EH (cell line): Measurements from ENCODE around the gene TUBA4A.
"Not testable (repeated sequence)": the region's sequence is repeated elsewhere in the genome, so short reads cannot be mapped to it uniquely, and the experiment has no call there.

Experiments used
- DNase-seq: peaks from one replicate; pipeline ENCODE4 v3.0.0-alpha.2; 2015; ENCODE audit warnings: low read depth

The TUBA4A gene

DNA sequence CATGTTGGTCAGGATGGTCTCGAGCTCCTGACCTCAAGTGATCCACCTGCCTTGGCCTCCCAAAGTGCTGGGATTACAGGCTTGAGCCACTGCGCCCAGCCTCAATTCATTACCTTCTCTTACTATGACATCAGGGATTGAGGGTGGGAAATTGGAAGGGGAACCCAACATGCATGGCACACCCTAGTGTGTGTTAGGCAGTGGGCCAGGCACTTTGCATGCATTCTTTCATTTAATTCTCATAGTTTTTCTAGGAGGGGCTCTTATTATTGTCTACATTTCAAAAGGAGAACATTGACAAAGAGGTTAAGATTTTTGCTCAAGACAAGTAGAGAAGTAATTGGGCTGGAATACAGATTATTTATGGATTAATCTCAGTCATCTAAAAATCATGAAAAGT lies 14.6 kb upstream of the TUBA4A start:
- no peak for DNase-seq

DNA sequence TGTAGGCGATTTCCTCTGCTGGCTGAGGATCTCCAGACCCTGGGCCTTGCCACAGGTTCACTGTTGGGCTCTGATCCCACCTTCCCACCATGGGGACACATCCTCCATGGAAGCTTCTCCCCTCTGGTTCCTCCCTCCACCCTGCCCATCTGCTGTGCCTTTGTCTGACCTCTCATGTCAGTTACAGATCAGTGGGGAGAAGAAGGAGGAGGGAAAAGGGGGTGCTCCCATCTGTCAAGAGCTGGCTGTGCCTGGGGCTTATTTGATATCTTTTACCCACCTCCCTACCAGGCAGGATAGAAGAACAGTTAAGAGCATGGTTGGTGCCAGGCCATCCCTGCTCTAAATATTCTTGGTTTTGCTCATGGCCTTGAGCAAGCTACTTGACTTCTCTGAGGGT lies 13.2 kb upstream of the TUBA4A start:
- no peak for DNase-seq

DNA sequence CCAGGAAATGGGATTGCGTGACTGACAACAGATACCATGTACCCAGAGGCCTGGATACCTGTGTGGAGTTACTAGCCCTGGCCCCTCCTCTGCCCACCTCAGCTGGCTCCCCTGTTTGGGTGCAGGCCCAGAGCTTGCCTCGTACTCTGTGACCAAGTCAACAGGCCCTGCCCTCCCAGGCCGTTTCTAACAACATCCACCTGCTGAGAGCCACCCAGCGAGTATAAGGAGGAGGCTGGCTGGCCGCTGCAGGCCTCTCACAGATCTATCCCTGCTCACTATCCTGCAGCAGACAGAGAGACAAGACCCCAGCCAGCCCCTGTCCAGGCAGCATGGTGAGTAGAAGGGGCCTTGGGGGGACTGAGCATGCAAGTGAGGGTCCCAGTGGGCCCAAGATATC lies 12.5 kb upstream of the TUBA4A start:
- no peak for DNase-seq

DNA sequence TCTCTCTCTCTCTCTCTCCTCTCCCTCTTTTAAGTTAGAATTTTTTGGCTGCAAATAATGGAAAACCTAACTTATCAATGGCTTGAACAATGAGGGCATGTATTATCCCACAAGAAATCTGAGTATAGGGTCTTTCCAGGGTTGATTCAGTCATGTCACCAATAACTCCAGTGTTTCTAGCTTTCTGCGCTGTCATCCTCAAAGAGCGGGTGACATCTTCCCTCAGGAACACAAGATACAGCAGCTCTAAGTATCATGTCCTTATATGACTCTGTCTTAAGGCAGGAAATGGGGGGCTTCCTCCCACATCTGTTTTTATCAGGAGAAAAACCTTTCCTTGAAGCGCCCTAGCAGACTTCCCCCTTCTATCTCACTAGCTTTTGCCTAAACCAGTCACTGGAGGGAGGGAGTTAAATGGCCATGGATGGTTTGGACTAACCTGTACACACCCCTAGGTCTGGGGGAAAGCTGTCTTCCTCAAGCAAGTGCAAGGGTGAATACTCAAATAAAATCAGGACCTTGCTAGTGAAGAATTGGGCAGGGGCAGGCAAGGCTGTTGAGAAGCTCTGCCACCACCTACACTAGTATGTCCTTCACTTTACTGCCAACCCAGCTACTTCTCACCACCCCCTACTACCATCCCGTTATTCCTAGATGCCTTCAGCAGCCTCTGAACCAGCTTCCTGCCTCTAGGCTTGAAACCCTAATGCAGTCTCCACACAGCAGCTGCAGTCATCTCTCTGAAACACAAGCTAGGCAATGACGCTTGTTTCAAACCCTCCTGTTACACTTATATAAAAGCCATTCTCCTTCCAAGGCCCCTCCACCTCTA lies 7.5 kb upstream of the TUBA4A start:
- no peak for DNase-seq

DNA sequence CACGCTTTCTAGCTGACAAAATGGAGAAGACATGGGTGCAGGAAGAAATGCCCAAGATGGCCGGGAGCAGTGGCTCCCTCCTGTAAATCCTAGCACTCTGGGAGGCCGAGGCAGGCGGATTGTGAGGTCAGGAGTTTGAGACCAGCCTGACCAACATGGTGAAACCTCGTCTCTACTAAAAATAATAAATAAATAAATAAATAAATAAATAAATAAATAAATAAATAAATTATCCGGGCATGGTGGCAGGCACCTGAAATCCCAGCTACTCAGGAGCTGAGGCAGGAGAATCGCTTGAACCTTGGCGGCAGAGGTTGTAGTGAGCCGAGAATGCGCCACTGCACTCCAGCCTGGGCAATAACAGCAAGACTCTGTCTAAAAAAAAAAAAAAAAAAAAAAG lies 5.2 kb upstream of the TUBA4A start:
- not testable (repeated sequence) for DNase-seq

DNA sequence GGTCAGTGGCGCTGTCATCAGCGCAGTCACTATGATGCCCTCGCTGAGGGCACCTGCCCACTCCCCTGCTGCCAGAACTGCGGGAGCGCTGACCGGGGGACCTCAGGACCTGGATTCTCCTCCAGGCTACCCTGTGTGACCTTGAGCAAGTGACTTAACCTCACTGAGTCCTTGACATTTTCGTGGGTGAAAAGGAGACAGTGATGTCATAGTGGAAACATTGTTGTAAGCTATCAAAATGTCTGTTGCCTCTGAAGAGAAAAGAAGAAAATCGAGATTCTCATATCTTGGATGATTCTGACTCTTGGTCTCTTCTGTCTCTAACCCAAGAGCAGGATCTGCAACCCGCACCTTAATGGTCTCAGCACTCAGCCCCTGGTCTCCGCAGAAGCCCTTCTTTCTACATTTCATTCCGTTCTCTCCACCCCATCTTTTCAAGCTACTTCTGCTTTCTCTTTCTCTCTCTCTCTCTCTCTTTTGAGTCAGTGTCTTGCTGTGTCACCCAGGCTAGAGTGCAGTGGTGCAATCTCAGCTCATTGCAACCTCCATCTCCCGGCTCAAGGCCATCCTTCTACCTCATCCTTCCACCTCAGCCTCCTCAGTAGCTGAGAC lies 978 bp upstream of the TUBA4A start:
- DNase-seq = peak; percentile 15

DNA sequence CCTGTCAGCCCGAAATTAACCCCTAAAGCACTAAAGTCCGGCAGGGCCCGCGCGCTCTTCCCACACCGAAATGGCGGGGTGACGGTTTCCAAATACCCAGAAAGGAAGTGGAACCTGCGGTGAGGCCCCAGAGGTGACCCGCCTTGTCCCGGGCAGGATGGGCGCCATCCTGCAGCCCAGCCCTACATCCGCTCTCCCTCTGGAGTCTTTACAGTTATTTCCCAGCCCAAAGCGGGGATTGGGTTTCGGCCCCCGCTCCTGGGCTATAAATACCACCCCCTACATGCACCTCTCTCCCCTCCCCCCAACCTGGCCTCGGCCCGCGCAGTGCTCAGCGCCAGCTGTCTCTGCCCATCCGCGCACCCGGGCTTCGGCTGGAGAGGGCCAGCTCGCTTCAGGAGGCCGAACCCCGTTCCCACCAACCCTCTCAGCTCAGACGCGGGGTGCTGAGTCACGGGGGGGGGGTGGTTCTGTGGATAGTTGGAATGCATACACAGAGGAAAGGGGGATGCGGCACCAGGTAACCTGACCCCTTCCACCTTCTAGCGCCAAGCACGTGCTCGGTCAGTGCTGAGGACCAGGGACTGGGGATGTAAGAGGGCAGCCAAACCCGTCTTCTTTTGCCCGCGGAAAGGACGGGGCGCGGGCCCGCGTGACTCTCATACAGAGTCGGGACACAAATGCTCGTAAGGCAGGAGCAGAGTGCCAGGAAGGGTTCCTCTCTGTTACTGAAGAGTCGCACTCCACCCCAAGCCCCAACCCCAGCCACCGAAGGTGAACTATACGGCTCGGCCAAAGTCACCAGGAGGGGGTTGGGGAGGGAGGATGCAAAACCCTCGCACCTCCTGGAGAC lies 592 bp downstream of the TUBA4A start, which contains the start of gene TUBA4B:
Gene TUBA4B (plus strand): TSS at position 344 of the 853 bp plus-strand sequence. CDS start 165 bp downstream, at position 509.
- DNase-seq = peak; percentile 44

DNA sequence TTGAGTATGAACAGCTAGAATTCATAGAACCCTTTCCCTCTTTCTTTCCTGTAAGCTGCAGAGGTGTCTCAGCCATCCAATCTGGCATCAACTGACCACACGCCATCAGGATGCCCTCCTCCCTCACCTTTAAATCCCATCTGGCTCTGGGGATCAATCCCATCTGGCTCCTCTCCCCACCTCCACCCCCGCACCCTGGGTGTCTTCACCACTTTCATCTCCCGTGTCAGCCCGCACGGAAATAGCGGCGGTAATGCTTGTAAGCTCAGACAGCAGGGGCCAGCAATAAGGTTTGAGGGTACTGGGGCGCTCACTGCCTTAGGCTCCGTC lies 1.2 kb downstream of the TUBA4A start:
- no peak for DNase-seq

DNA sequence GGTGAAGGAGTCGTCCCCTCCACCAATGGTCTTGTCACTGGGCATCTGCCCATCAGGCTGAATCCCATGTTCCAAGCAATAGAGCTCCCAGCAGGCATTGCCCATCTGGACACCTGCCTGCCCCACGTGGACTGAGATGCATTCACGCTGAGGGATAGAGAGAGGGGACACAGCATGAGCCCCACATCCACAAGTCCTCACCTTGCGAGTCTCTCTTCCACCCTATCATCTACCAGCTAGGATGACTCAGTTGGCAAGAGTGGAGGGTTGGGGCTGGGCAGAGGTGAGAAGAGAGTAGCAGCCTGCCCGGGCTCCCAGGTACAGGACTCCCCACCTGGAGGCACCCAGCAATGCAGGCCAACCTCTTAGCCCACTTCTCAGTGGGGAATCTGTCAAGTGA lies 1.6 kb downstream of the TUBA4A start:
- DNase-seq = no peak

DNA sequence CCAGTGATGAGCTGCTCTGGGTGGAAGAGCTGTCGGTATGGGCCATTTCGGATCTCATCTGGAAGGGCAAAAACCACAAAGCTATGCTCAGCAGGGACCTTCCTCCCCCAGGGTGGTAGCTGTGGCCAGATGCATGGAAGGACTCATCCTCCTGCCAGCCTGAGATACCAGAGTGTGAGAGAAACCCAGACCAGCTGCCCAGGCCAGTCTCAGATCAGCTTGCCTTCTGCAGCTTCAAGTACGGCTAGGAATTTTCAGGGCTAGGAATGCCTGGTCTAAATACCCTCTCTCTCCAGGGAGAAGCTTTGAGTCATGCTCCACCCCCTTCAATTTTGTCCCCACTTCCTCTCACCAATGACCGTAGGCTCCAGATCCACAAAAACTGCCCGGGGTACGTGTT lies 2.1 kb downstream of the TUBA4A start:
- DNase-seq = peak; percentile 47

DNA sequence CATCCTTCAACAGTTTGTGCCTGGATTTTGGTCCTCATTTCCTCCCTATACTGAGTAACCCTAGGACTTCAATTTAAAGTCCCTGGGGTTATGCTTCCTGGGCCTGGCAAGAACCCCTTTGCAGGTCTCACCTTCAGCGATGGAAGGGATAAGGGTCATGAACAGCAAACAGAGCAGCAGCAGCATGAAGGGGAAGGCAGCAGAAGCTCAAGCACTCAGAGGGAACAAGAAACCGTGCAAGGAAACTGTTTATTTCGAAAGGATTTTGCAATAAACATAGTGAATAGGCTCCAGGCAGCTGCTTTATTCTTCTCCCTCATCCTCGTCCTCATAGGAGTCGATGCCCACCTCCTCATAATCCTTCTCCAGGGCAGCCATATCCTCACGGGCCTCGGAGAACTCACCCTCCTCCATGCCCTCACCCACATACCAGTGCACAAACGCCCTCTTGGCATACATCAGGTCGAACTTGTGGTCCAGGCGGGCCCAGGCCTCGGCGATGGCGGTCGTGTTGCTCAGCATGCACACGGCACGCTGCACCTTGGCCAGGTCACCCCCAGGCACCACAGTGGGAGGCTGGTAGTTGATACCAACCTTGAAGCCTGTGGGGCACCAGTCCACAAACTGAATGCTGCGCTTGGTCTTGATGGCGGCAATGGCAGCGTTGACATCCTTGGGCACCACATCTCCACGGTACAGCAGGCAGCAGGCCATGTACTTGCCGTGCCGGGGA lies 3.5 kb downstream of the TUBA4A start:
- DNase-seq = no peak

DNA sequence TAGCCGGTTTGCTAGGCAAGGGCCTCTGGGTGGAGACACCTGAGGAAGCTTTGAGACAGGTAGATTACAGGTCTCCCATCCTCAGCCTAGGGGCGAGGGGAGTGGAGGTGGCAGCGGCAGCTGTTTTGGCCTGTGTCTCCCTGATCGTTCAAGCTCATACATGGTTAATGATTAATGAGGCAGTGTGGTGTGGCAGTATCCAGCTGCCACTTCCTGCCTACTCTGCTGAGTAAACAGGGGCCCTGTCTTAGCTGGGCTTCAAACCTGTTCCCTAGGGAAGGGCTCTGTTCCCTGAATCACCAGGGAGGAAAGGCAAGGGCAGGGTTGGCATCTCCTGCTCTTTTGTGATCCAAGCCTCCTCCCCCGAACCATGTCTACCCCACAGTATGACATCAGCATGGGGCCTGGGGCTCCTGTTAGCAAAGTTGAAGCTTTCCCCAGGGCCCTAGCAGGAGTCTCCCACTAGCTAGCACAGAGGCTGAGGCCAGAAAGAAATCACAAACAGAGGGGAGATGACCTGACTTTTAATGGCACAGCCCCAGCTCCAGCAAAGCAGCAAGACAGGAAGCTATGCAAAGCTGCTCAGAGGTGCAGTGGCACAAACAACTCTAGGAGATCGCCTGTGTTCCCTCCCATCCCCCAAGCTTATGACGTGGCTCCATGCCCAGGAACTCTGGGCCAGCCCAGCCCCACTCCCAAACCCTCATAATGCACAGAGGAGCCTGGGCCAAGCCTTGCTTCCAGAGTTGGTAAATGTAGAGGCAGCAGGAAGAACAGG lies 4.3 kb downstream of the TUBA4A start:
- DNase-seq = peak; percentile 86

DNA sequence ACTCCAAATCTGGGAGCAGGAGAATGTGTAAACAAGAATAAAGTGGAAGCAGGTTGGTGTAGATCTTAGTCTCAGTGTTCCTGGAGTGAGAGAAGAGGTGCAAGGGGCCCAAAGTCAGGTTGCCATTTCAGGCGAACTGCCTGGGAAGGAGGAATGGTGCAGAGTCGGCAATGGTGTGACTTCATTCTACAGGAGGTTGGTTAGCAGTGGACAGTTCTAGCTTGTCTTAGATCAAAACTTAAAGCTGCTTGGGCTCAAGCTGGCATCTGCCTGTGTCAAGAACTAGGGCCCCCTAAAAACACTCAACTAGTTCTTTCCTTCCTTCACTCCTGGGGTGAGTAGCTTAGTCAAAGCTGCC lies 4.9 kb downstream of the TUBA4A start:
- DNase-seq = no peak

DNA sequence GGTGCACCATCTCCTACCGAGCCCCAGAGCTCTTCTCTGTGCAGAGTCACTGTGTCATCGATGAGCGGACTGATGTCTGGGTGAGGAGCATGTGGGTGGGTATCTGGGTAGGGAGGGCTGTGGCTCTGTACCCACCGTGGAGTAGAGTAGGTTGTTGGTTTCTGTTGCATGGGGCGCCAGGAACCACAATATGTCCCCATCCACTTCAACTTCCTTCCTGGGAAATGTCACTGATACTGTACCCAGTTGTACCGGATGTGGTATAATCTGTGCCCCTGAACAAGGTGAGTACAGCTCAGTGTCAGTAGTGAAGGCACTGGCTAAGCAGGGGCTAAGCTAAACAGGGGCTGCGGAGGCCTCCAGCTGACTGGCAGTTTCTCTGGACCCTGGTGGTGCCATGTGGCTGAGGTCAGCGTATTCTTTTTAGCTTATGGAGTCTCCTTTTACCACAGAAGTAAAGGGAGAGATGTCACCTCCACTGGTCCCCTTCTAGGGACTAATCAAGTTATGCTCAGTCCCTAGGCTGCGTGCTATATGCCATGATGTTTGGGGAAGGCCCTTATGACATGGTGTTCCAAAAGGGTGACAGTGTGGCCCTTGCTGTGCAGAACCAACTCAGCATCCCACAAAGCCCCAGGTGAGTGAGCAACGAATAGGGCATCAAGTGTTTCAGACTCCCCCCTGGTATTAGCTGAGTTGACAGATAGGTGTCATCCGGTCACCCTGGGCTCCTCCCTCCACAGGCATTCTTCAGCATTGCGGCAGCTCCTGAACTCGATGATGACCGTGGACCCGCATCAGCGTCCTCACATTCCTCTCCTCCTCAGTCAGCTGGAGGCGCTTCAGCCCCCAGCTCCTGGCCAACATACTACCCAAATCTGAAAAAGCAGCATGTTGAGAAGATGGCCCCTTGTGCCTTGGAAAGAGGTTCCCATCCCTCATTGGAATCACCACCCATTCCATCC lies 5.8 kb downstream of the TUBA4A start:
- DNase-seq = no peak

DNA sequence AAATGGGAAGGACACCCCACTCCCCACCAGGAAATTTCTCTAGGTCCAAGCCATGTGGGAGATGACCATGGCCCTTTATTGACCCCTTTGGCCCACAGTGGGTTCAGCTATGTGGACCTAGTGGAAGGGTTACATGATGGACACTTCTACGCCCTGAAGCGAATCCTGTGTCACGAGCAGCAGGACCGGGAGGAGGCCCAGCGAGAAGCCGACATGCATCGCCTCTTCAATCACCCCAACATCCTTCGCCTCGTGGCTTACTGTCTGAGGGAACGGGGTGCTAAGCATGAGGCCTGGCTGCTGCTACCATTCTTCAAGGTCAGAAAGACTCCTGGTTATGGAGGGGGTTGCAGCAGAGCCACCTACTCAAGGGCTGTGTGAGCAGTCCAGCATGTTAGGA lies 7.2 kb downstream of the TUBA4A start:
- DNase-seq = no peak

DNA sequence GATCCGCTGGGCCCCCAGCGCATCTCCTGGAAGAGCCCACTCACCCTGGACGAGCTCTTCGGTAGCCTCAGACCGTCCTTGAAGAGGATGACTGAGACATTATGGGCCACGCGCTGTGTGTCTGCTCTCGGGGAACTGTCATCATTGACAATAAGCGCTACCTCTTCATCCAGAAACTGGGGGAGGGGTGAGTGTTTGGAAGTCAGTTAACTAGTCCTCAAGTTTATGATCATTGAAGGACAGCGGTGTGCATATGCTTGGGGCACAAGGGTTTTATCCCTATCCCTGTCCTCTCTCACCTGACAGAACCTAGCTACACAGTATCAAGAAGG lies 7.9 kb downstream of the TUBA4A start:
- DNase-seq = no peak

DNA sequence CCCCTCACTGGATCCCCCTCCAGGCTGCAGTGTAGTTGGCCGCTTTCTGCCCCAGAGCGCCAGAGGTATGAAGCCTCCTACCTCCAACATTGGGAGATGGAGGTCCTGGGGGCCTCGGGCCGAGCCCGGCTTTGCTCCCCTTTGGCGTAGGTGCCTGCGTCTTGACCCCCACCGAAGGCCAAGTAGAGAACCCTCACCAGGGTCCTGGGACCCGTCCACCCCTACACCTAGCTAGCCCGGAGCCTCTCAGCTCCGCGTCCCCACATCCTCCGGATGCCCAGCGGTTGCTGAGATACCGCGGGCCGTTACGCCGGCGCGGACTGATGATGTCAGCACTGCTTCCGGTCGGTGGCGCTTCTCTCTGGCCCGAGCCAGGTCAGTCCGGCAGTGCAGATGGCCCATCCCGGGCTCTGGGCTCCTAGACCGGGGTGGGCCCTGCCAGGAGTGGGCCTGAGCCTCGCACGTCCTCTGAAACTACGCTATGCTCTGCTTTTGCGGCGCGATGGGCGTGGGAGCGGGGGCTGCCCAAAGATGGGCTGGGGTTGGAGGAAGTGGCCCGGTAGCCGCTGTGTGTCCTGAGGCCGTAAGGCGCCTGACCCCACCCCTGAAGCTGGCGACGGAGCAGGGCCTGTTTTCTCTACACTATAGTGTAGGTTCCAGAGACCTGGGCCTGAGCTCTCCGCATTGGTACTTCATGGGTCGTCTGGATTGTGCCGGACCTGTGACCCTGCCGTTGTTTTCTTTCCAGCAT lies 8.4 kb downstream of the TUBA4A start, which contains the start of the genes GLB1L and STK16:
Gene GLB1L (minus strand): TSS at position 297 of the 751 bp plus-strand sequence. CDS start 1,871 bp downstream, outside the sequence.
Gene STK16 (plus strand): TSS at position 332 of the 751 bp plus-strand sequence. CDS start 521 bp downstream, outside the sequence.
- DNase-seq = peak; percentile 92

DNA sequence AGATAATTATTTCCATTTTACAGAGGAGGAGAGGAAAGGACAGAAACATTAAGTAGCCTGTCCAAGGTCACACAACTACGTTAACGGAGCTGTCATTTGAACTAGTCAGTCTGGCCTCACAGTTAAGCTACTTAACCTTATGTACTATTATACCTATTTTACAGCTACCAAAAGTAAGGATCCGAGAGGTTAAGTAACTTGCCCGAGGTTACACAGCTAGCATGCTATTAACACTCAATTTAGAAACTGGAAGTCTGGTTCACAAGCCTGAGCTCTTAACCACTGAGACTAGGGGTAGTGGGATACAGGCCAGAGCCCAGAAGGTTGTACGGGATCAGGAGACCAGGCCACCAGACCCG lies 8.9 kb downstream of the TUBA4A start:
- DNase-seq = no peak

DNA sequence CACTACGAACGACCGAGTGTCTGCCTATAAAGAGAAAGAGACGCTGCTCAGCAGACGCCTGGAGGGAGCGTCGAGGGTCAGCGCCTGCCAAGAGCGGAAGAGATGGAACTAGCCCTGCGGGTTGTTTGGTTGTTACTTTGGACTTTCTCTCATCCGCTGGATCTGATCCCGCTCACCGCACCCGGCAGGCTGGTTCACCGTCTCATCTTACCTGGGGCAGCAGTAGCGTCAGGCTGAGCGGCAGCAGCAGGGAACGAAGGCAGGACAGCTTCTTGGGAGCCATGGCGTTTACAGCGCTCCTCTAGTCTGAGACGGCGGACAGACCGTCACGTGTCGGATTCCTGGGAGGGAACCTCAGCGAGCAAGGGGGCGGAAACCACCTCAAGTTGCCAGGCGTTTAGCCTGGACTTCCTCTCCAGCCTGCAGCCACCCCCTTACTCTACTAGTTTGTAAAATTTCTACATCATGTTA lies 10.4 kb downstream of the TUBA4A start:
- DNase-seq = no peak
